Caco-2 (cell line): ENCODE results near the gene COG1. TPM values are rescaled to one million over a fixed set of nuclear protein-coding genes. Genes with fewer than 3 reads are reported as not detected.
A peak's percentile ranks its signal among the peaks of the same experiment; 100 is the strongest.

ENCODE experiments used
- BruUV-seq: library from RNA; stranded (reverse); fragments of 400-500 nt; replicated peaks from 2 replicates; lab custom pipeline; 2021; lab: Mats Ljungman, UMichigan
- CTCF ChIA-PET: fragments of 300-600 bp; sonication (Branson Sonifier 250); formaldehyde crosslinking; loops from one replicate; lab custom pipeline; 2022; ENCODE audit warnings: antibody characterized with exemption; lab: Charles Lee
- POLR2A ChIA-PET: fragments of 300-600 bp; sonication (Branson Sonifier 250); formaldehyde crosslinking; loops from one replicate; lab custom pipeline; 2022; ENCODE audit warnings: antibody characterized with exemption; lab: Charles Lee
- DNase-seq, 2 experiments: peaks; one replicate each; pipeline versions ENCODE4 v3.0.0 to v3.0.0-alpha.2; 2020 to 2022
- H3K27me3 ChIP-seq: replicated peaks from 2 replicates; pipeline ENCODE4 v1.6.0; 2011; ENCODE audit warnings: low read length; ENCODE audit not compliant: control insufficient read depth, insufficient read depth
- H3K36me3 ChIP-seq: 2 replicates; pipeline ENCODE4 v1.5.1; 2011; ENCODE audit warnings: low read length; ENCODE audit not compliant: control insufficient read depth, insufficient read depth
- H3K4me1 ChIP-seq: fragments of 250-450 bp; sonication (Bioruptor Pico); 2 replicates; pipeline ENCODE4 v1.5.1; 2020; ENCODE audit warnings: mild to moderate bottlenecking
- H3K4me3 ChIP-seq: 2 replicates; pipeline ENCODE4 v1.5.1; 2011; ENCODE audit warnings: low read depth, mild to moderate bottlenecking, control low read depth, low read length
- H3K9me3 ChIP-seq: fragments of 250-450 bp; sonication (Bioruptor Pico); 2 replicates; pipeline ENCODE4 v1.5.1; 2020; ENCODE audit warnings: mild to moderate bottlenecking, moderate library complexity
- H3K27ac Mint-ChIP-seq: one replicate; pipeline ENCODE4 v1.8.0; 2022; ENCODE audit warnings: mixed read lengths; ENCODE audit not compliant: unreplicated experiment
- H3K27me3 Mint-ChIP-seq: one replicate; pipeline ENCODE4 v1.8.0; 2022; ENCODE audit warnings: mixed read lengths; ENCODE audit not compliant: insufficient read depth, unreplicated experiment
- H3K36me3 Mint-ChIP-seq: one replicate; pipeline ENCODE4 v1.8.0; 2022; ENCODE audit warnings: mild to moderate bottlenecking, mixed read lengths; ENCODE audit not compliant: insufficient read depth, unreplicated experiment
- H3K4me1 Mint-ChIP-seq: one replicate; pipeline ENCODE4 v1.8.0; 2022; ENCODE audit warnings: low read depth, mixed read lengths; ENCODE audit not compliant: unreplicated experiment
- H3K4me3 Mint-ChIP-seq: one replicate; pipeline ENCODE4 v1.8.0; 2022; ENCODE audit warnings: mild to moderate bottlenecking, moderate library complexity, mixed read lengths; ENCODE audit not compliant: unreplicated experiment
- H3K9me3 Mint-ChIP-seq: one replicate; pipeline ENCODE4 v1.8.0; 2022; ENCODE audit warnings: mixed read lengths; ENCODE audit not compliant: unreplicated experiment
- intact Hi-C: fragments of 100-400 bp; cut with micrococcal nuclease; formaldehyde crosslinking; loops from one replicate; pipeline ENCODE4 v1.10.0; 2022; ENCODE audit not compliant: unreplicated experiment
- total RNA-seq: library from RNA; stranded (reverse); gene quantifications from 2 replicates; pipeline ENCODE4 v1.2.3, GENCODE V29; 2022
- TF ChIP-seq, protein P1 (sequence below), 2 experiments: fragments of 200-600 bp in 1 of 2; IDR thresholded peaks; 1 replicate in 1 of 2; 2 replicates in 1 of 2; pipeline versions ENCODE4 v1.5.1 to v1.8.0; 2011 to 2022; ENCODE audit warnings: antibody characterized with exemption in 1 of 2, control low read depth in 1 of 2, inconsistent platforms in 1 of 2, low read depth in 1 of 2, low read length in 1 of 2, mild to moderate bottlenecking in 1 of 2, moderate library complexity in 1 of 2; ENCODE audit not compliant: insufficient read depth in 1 of 2, severe bottlenecking in 1 of 2, unreplicated experiment in 1 of 2

The COG1 gene
- total RNA-seq, 1 experiment from 2014 or later: 36.8 TPM

DNA sequence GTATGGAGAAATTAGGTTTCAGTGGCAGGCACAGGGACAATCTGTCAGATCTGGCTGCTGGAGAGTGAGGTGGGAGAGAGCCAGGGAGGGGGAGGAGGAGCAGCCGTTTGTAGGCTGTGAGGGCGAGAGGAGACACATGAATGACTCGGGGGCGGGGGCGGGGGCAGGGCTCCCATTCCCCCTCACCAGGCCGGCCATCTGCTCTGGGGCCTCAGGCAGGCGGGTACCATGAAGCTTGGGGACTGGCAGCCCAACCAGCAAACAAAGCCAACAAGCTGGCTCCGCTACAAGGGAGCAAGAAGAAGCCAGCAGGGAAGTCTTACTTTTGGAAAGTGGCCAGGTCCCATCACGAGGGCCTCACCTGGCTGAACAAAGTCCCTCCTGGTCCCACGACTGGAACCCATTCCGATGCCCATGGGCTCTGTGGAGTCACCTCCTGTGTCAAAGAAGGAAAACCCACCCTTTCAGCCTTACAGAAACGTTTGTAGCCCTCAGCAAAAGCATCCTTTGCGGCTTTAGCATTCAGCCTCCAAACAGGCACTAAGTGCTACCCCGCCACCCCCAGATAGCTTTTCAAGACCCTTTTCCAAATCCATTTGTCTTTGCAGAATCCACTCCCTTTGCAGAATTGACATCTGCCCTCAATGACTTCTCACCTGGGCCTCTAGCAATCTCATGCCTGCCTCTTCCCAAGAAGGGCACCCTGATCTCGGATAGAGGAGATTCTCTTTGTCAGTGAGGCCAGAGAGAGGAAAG lies 37.3 kb upstream of the COG1 start:
- no peaks in the 10 kb centered on the region for H3K27me3 ChIP-seq
- H3K4me3 ChIP-seq: no peak overlapping the region
- no peaks in the 10 kb centered on the region for H3K9me3 ChIP-seq
- no peaks in the 10 kb centered on the region for H3K27me3 Mint-ChIP-seq
- ChIA-PET POLR2A (interaction anchor here (0.6 kb wide), 1 partner anchor 132 kb away, joined by 3 read pairs; no protein-coding TSS in a partner anchor), CTCF (interaction anchor here (1.0 to 2.6 kb wide), 9 partner anchors 9 to 599 kb away, joined by 3 to 38 read pairs (median 3); partner anchors contain the start of gene SSTR2)
- peaks cover 21% of the 10 kb centered on the region for H3K4me1 ChIP-seq
- H3K4me1 Mint-ChIP-seq: peaks cover 19% of the 10 kb centered on the region
- peaks cover 5% of the 10 kb centered on the region for H3K9me3 Mint-ChIP-seq
- intact Hi-C loops: loop anchor here (1.0 to 2.0 kb wide), 3 partner anchors 31 to 428 kb away; no protein-coding TSS in a partner anchor
- no peaks in the 10 kb centered on the region for H3K36me3 ChIP-seq
- H3K4me3 Mint-ChIP-seq: no peak overlapping the region
- no peaks in the 10 kb centered on the region for H3K36me3 Mint-ChIP-seq
- H3K27ac Mint-ChIP-seq: no peak overlapping the region
- no peak for DNase-seq
- TF ChIP-seq, protein P1, sequence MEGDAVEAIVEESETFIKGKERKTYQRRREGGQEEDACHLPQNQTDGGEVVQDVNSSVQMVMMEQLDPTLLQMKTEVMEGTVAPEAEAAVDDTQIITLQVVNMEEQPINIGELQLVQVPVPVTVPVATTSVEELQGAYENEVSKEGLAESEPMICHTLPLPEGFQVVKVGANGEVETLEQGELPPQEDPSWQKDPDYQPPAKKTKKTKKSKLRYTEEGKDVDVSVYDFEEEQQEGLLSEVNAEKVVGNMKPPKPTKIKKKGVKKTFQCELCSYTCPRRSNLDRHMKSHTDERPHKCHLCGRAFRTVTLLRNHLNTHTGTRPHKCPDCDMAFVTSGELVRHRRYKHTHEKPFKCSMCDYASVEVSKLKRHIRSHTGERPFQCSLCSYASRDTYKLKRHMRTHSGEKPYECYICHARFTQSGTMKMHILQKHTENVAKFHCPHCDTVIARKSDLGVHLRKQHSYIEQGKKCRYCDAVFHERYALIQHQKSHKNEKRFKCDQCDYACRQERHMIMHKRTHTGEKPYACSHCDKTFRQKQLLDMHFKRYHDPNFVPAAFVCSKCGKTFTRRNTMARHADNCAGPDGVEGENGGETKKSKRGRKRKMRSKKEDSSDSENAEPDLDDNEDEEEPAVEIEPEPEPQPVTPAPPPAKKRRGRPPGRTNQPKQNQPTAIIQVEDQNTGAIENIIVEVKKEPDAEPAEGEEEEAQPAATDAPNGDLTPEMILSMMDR (IDR thresholded peaks at IDR 0.05; ENCODE audit: insufficient read depth in 1 of 2, low read depth in 1 of 2, low read length in 1 of 2, severe bottlenecking in 1 of 2, unreplicated experiment in 1 of 2): no peak
- BruUV-seq: no TSS peak

DNA sequence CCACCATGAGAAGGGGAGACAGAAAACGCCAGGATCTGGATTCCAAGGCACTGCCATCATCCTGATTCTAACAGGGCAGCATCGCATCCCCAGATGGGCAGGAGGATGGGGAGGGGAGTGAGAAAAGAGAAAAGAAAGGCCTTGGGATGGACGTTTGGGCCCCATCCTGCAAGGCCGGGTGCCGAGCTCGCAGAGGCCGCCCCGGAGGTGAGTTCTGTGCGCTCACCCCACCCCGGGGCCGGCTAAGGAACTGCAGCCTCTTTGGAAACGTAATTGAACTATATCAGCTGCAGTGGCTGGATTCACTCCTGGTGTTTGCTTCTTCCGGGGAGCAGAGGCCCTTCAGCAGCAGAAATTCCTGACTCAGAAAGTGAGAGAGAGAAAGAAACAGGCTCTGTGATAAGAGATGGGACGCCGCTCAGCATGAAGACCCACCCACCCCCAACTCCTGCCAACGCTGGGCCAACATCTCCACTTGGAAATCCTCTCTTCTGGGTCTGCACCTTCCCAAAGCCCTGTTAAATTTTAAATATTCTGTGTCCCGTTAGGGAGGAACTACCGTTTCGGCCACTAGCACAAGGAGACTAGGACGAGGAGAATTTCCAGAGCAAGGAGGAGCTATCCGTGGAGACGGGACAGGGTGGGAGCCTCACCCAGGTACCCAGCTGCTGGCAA lies 36.6 kb upstream of the COG1 start:
- ChIA-PET POLR2A (interaction anchor here (0.6 kb wide), 1 partner anchor 132 kb away, joined by 3 read pairs; no protein-coding TSS in a partner anchor), CTCF (interaction anchor here (0.5 to 2.6 kb wide), 11 partner anchors 9 to 610 kb away, joined by 3 to 38 read pairs (median 4); partner anchors contain the start of gene SSTR2)
- DNase-seq: peak; percentile 71 to 77
- H3K9me3 ChIP-seq: no peaks in the 10 kb centered on the region
- no peaks in the 10 kb centered on the region for H3K36me3 ChIP-seq
- peaks cover 19% of the 10 kb centered on the region for H3K4me1 ChIP-seq
- Mint-ChIP-seq H3K4me3 (no peak overlapping the region), H3K4me1 (peaks cover 19% of the 10 kb centered on the region), H3K36me3 (no peaks in the 10 kb centered on the region), H3K9me3 (no peaks in the 10 kb centered on the region), H3K27ac (no peak overlapping the region), H3K27me3 (no peaks in the 10 kb centered on the region)
- no peak overlapping the region for H3K4me3 ChIP-seq
- BruUV-seq: no TSS peak
- no peaks in the 10 kb centered on the region for H3K27me3 ChIP-seq
- TF ChIP-seq, protein P1 (IDR thresholded peaks at IDR 0.05; ENCODE audit: insufficient read depth in 1 of 2, low read depth in 1 of 2, low read length in 1 of 2, severe bottlenecking in 1 of 2, unreplicated experiment in 1 of 2): peak; percentile 87
- intact Hi-C loops: loop anchor here (1.0 to 2.0 kb wide), 3 partner anchors 30 to 429 kb away; no protein-coding TSS in a partner anchor

DNA sequence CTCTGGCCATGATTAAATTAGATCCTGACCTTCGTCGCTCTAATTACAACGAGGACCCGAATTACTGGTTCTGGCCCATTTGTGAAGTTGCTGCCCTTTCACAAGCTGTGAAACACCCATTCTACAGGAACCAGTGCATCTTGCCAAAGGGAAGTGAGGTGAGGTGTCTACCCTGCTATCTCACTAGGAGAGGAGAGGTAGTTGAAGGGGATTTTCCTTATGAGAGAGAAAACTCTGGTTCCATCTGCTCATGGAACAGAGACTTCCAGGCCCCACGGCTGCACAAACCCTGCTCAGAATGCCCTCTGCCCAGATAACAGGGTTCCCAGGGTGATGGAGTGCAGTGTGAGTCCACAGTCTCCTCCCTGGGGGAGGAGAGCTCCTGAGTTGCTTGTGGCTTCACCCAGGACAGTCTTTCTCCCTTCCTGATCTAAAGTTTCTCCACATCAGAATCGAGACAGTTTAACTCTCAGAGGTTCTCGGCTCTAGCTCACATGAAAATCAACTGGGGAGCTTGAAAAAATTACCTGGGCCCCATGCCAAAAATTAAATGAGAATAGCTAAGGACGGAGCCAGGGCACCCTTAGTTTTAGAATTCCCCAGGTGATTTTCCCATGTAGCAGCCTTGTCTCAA lies 35.9 kb upstream of the COG1 start:
- Mint-ChIP-seq H3K27me3 (no peaks in the 10 kb centered on the region), H3K4me1 (peaks cover 16% of the 10 kb centered on the region), H3K9me3 (no peaks in the 10 kb centered on the region), H3K27ac (no peak overlapping the region), H3K4me3 (no peak overlapping the region), H3K36me3 (no peaks in the 10 kb centered on the region)
- Histone ChIP-seq H3K9me3 (no peaks in the 10 kb centered on the region), H3K27me3 (no peaks in the 10 kb centered on the region), H3K4me3 (no peak overlapping the region), H3K4me1 (peaks cover 12% of the 10 kb centered on the region), H3K36me3 (no peaks in the 10 kb centered on the region)
- no TSS peak for BruUV-seq
- CTCF ChIA-PET: interaction anchor here (0.5 to 2.6 kb wide), 10 partner anchors 8 to 611 kb away, joined by 3 to 38 read pairs (median 5); partner anchors contain the start of gene SSTR2
- intact Hi-C loops: loop anchor here (1.0 to 2.0 kb wide), 3 partner anchors 30 to 430 kb away; no protein-coding TSS in a partner anchor
- DNase-seq: no peak
- POLR2A ChIA-PET: no interaction called here
- TF ChIP-seq, protein P1 (IDR thresholded peaks at IDR 0.05; ENCODE audit: insufficient read depth in 1 of 2, low read depth in 1 of 2, low read length in 1 of 2, severe bottlenecking in 1 of 2, unreplicated experiment in 1 of 2): no peak
